ENCODE measurements around the gene PUM2. TPM values are rescaled to one million over a fixed set of nuclear protein-coding genes. Genes with fewer than 3 reads are reported as not detected.

Gene PUM2
- polyA plus RNA-seq, 1 experiment = 39.7 TPM

GRCh38 chr2:20225294-20226151 is 125.1 kb downstream of the PUM2 start:
- POLR2A ChIA-PET = no interaction called here
- no peaks in the 10 kb centered on the region for H3K27me3 ChIP-seq (ENCODE audit: control insufficient read depth, insufficient read depth, low read length)
- TF ChIP-seq CTCF (IDR thresholded peaks at IDR 0.05; ENCODE audit: insufficient read depth, low read depth, low read length) = peak; percentile 71
- CTCF ChIA-PET = interaction anchor here (0.5 to 7.0 kb wide), 24 partner anchors 11 to 1024 kb away, joined by 3 to 83 read pairs (median 4); no protein-coding TSS in a partner anchor
- H3K4me3 ChIP-seq (ENCODE audit: low read depth, low read length) = peak overlapping the region; percentile 60
- no peak for DNase-seq (ENCODE audit: low read depth)
- no peaks in the 10 kb centered on the region for H3K36me3 ChIP-seq (ENCODE audit: control insufficient read depth, insufficient read depth, low read length)

GRCh38 chr2:20224716-20225293 is 125.8 kb downstream of the PUM2 start, which contains the start of gene SDC1:
Gene SDC1, minus strand, starts transcription at chr2:20225130. Its CDS starts 263 bp downstream, at chr2:20224867.
- POLR2A ChIA-PET = no interaction called here
- no peak for DNase-seq (ENCODE audit: low read depth)
- TF ChIP-seq CTCF (IDR thresholded peaks at IDR 0.05; ENCODE audit: insufficient read depth, low read depth, low read length) = no peak
- Histone ChIP-seq H3K36me3 (ENCODE audit: control insufficient read depth, insufficient read depth, low read length) (no peaks in the 10 kb centered on the region), H3K4me3 (ENCODE audit: low read depth, low read length) (peak within 1 kb of the TSS; percentile 60), H3K27me3 (ENCODE audit: control insufficient read depth, insufficient read depth, low read length) (no peaks in the 10 kb centered on the region)
- CTCF ChIA-PET = interaction anchor here (0.6 to 7.0 kb wide), 20 partner anchors 10 to 209 kb away, joined by 3 to 83 read pairs (median 4); no protein-coding TSS in a partner anchor

GRCh38 chr2:20224164-20224715 is 126.4 kb downstream of the PUM2 start:
- CTCF ChIA-PET = interaction anchor here (0.6 to 7.0 kb wide), 9 partner anchors 17 to 209 kb away, joined by 3 to 83 read pairs (median 4); no protein-coding TSS in a partner anchor

GRCh38 chr2:20223407-20224163 is 127.1 kb downstream of the PUM2 start:
- Histone ChIP-seq H3K27me3 (ENCODE audit: control insufficient read depth, insufficient read depth, low read length) (no peaks in the 10 kb centered on the region), H3K36me3 (ENCODE audit: control insufficient read depth, insufficient read depth, low read length) (peaks cover 1% of the 10 kb centered on the region; the same call in 1 of the 2 replicates), H3K4me3 (ENCODE audit: low read depth, low read length) (peak overlapping the region; percentile 60)
- no peak for DNase-seq (ENCODE audit: low read depth)
- no peak for TF ChIP-seq CTCF (IDR thresholded peaks at IDR 0.05; ENCODE audit: insufficient read depth, low read depth, low read length)
- ChIA-PET CTCF (interaction anchor here (0.6 to 7.0 kb wide), 4 partner anchors 18 to 87 kb away, joined by 3 to 83 read pairs (median 4); no protein-coding TSS in a partner anchor), POLR2A (no interaction called here)

More at GRCh38 chr2:20224164-20224715, 126.4 kb downstream of the PUM2 start:
- POLR2A ChIA-PET = no interaction called here
- DNase-seq (ENCODE audit: low read depth) = no peak
- Histone ChIP-seq H3K4me3 (ENCODE audit: low read depth, low read length) (peak overlapping the region; percentile 60), H3K36me3 (ENCODE audit: control insufficient read depth, insufficient read depth, low read length) (peaks cover 1% of the 10 kb centered on the region; the same call in 1 of the 2 replicates), H3K27me3 (ENCODE audit: control insufficient read depth, insufficient read depth, low read length) (no peaks in the 10 kb centered on the region)
- no peak for TF ChIP-seq CTCF (IDR thresholded peaks at IDR 0.05; ENCODE audit: insufficient read depth, low read depth, low read length)
